HG03521 (cell line): ENCODE results near the gene NR2F1.
A peak's percentile ranks its signal among the peaks of the same experiment; 100 is the strongest.

Experiments
- ATAC-seq: cut with Tn5 transposase; IDR thresholded peaks from one replicate; pipeline ENCODE4 v1.9.1; 2021; ENCODE audit warnings: mild to moderate bottlenecking, moderate library complexity; ENCODE audit not compliant: unreplicated experiment

NR2F1 gene

GRCh38 chr5:93577854-93578812 lies 4.9 kb upstream of the NR2F1 start:
- no peak for ATAC-seq

GRCh38 chr5:93578813-93579691 lies 4.0 kb upstream of the NR2F1 start:
- ATAC-seq = no peak

- ATAC-seq = no peak
These were observed 3.3 kb upstream of the NR2F1 start for GRCh38 chr5:93579692-93580062.

GRCh38 chr5:93580063-93580926 lies 2.7 kb upstream of the NR2F1 start:
- ATAC-seq = no peak

DNA sequence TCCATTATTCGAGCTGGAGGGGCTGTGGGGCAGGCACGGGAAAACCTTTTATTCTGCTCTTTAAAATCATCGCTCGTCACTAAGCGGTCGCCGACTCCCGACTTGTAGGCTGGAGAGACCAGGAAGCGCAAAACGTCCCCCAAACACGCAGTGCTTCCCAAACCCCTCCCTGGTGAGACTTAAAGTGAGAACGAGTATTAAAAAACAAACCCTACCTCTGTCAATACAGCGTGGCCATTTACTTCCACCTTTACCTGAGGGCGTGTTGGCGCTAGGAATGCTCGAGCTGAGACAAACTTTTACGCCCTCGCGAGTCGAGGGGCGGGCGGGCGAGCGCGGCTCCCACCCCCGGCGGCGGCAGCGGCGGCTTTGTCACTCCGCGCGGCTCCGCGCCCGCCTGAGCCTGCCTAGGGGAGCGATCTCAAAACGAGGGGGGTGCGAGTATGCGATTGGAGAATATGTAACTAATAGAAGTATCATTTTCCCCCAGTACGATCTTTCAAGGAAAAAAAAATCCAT lies 2.0 kb upstream of the NR2F1 start, which contains the start of gene NR2F1-AS1:
Gene NR2F1-AS1 (minus strand): TSS at position 293 of the 519 bp plus-strand sequence.
- peak; percentile 23 for ATAC-seq

- ATAC-seq = no peak
These were observed 907 bp upstream of the NR2F1 start for GRCh38 chr5:93582167-93582462.

GRCh38 chr5:93583439-93583767 lies 381 bp downstream of the NR2F1 start:
- no peak for ATAC-seq

- ATAC-seq = no peak
These were observed 960 bp downstream of the NR2F1 start for GRCh38 chr5:93583768-93584595.

- ATAC-seq = no peak
These were observed 1.6 kb downstream of the NR2F1 start for GRCh38 chr5:93584596-93585040.

- ATAC-seq = no peak
These were observed 2.2 kb downstream of the NR2F1 start for GRCh38 chr5:93585041-93585766.

- ATAC-seq = no peak
These were observed 2.9 kb downstream of the NR2F1 start for GRCh38 chr5:93585767-93586385.

DNA sequence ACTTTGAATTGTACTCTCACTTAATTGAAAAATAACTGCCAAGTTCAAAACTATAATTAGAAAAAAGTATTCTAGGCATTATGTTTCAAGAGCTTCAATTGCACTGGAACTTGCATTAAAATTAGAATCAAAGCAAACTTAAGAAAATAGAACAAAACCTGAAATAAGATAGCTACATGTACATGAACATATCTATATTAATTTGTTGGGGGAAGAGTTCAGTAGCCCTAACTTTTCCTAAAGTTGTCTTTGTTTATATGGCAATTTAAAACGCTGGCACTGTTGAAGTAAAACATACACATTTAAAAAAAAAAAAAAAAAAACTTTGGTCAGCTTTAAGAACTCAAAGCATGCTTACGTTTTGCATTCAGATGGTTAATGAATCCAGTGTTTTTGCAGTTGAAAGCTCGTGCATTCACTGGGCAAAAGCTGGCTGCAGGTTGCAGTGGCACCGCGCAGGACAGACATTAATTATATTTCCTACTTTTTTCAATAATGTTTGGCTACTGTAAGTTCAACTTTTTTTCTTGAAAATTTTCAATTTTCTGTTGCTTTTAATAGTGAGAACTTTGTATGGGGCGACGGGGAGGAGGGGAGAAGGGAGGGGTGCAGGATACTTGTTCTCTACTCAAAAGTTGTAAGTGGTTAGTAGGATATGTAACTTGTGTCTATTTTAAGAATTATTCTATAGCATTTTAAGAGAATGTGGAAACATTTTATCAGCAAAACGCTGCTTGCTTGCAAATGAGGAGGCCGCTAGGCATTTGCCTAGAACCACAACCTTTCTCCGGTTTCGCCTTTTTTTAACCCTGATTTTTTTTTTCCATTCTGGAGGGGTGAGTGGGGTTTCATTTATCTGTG lies 3.9 kb downstream of the NR2F1 start:
- no peak for ATAC-seq

GRCh38 chr5:93587597-93588351 lies 4.8 kb downstream of the NR2F1 start:
- no peak for ATAC-seq

GRCh38 chr5:93588352-93589151 lies 5.5 kb downstream of the NR2F1 start:
- ATAC-seq = no peak

- ATAC-seq = no peak
These were observed 6.3 kb downstream of the NR2F1 start for GRCh38 chr5:93589152-93589828.

DNA sequence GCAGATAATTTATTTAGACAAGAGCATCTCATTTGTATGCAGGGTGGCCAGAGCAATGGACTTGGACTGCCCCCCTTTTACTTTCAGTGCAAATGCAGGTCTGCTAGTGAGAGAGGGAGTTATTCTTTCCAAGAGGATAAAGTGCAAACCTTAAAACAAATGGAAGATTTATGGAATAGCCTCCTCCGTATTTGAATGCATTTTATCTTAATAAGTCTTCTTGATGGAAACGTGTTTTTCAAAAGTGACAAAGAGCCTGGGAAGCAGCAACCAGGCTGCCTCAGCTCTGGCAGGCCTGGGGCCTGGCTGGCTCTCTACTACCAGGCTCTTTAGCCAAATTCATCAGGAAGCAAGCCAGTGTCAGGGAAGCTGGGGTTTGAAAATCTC lies 6.8 kb downstream of the NR2F1 start:
- no peak for ATAC-seq
